ENCODE data around the gene AFMID. TPM values are rescaled to one million over a fixed set of nuclear protein-coding genes. Genes with fewer than 3 reads are reported as not detected.

The AFMID gene
- total and polyA plus RNA-seq, 9 of the 15 experiments (the other 6 are each of a cell fraction or from before 2014, with no cell fraction given): 62.1 to 188 (median 74.4) TPM

DNA sequence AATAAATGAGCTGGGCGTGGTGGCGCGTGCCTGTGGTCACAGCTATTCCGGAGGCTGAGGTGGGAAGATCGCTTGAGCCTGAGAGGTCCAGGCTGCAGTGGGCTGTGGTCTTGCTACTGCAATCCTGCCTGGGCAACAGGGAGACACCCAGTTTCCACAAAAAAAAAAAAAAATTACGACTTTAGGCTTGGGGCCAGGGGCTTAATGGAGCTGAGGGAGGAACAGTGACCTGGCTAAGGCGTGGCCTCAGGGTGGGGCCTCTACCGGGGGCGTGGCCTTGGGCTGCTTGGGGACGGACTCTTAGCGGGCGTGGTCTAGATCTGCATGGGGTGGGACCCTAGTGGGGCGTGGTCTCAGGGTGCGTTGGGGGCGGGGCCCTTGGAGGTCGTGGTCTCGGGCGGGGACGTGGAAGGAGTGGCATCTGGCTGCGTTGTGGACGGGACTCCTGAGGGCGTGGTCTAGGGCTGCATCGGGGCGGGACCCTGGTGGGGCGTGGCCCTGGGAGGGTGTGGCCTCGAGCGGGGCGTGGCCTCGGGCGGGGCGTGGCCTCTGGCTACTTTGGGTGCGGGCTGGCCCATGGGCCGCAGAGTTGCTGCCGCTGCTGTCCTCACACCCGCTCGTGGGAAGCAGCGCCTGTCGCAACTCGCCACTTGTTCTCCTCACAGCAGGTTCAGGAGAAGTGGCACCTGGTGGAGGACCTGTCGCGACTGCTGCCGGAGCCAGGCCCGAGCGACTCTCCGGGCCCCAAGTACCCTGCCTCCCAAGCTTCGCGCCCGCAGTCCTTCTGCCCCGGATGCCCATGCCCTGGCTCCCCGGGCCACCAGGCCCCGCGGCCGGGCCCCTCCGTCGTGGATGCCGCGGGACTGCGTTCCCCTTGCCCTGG is 46.8 kb upstream of the AFMID start (continued):
- TF ChIP-seq, protein P1, sequence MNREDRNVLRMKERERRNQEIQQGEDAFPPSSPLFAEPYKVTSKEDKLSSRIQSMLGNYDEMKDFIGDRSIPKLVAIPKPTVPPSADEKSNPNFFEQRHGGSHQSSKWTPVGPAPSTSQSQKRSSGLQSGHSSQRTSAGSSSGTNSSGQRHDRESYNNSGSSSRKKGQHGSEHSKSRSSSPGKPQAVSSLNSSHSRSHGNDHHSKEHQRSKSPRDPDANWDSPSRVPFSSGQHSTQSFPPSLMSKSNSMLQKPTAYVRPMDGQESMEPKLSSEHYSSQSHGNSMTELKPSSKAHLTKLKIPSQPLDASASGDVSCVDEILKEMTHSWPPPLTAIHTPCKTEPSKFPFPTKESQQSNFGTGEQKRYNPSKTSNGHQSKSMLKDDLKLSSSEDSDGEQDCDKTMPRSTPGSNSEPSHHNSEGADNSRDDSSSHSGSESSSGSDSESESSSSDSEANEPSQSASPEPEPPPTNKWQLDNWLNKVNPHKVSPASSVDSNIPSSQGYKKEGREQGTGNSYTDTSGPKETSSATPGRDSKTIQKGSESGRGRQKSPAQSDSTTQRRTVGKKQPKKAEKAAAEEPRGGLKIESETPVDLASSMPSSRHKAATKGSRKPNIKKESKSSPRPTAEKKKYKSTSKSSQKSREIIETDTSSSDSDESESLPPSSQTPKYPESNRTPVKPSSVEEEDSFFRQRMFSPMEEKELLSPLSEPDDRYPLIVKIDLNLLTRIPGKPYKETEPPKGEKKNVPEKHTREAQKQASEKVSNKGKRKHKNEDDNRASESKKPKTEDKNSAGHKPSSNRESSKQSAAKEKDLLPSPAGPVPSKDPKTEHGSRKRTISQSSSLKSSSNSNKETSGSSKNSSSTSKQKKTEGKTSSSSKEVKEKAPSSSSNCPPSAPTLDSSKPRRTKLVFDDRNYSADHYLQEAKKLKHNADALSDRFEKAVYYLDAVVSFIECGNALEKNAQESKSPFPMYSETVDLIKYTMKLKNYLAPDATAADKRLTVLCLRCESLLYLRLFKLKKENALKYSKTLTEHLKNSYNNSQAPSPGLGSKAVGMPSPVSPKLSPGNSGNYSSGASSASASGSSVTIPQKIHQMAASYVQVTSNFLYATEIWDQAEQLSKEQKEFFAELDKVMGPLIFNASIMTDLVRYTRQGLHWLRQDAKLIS (CRISPR knock-in tag; IDR thresholded peaks at IDR 0.05): 0 out of 2 replicates have a peak, but pooled peaks have one; percentile 55
- TF ChIP-seq POLR2B (IDR thresholded peaks at IDR 0.05; ENCODE audit: low read depth, partially characterized antibody): peak; percentile 45
- TF ChIP-seq MAFK (IDR thresholded peaks at IDR 0.05; ENCODE audit: low read length): no peak
- TF ChIP-seq ZEB2 (IDR thresholded peaks at IDR 0.05): peak; percentile 6; the same call in 1 of the 2 replicates
- no peak; the same call in 1 of the 2 replicates for TF ChIP-seq CREB1 (IDR thresholded peaks at IDR 0.05)
- TF ChIP-seq CREB1 (CRISPR knock-in tag; IDR thresholded peaks at IDR 0.05): peak; percentile 70
- TF ChIP-seq ZNF76 (CRISPR knock-in tag; IDR thresholded peaks at IDR 0.05; ENCODE audit: borderline replicate concordance): 0 out of 2 replicates have a peak, but pooled peaks have one; percentile 34
- peak; percentile 77; the same call in 1 of the 2 replicates for TF ChIP-seq HNRNPL (IDR thresholded peaks at IDR 0.05; ENCODE audit: low read depth, low read length)
- TF ChIP-seq, protein P2, sequence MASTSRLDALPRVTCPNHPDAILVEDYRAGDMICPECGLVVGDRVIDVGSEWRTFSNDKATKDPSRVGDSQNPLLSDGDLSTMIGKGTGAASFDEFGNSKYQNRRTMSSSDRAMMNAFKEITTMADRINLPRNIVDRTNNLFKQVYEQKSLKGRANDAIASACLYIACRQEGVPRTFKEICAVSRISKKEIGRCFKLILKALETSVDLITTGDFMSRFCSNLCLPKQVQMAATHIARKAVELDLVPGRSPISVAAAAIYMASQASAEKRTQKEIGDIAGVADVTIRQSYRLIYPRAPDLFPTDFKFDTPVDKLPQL (IDR thresholded peaks at IDR 0.05; ENCODE audit: extremely low read depth, insufficient read length): no peak
- TF ChIP-seq, protein P3, sequence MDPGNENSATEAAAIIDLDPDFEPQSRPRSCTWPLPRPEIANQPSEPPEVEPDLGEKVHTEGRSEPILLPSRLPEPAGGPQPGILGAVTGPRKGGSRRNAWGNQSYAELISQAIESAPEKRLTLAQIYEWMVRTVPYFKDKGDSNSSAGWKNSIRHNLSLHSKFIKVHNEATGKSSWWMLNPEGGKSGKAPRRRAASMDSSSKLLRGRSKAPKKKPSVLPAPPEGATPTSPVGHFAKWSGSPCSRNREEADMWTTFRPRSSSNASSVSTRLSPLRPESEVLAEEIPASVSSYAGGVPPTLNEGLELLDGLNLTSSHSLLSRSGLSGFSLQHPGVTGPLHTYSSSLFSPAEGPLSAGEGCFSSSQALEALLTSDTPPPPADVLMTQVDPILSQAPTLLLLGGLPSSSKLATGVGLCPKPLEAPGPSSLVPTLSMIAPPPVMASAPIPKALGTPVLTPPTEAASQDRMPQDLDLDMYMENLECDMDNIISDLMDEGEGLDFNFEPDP (CRISPR knock-in tag; IDR thresholded peaks at IDR 0.05): no peak
- no peak for TF ChIP-seq YBX1 (IDR thresholded peaks at IDR 0.05)
- peak; percentile 64 for TF ChIP-seq CXXC5 (CRISPR knock-in tag; IDR thresholded peaks at IDR 0.05)
- TF ChIP-seq ZBED1 (IDR thresholded peaks at IDR 0.05): peak; percentile 90; the same call in 1 of the 2 replicates
- TF ChIP-seq, protein P4, sequence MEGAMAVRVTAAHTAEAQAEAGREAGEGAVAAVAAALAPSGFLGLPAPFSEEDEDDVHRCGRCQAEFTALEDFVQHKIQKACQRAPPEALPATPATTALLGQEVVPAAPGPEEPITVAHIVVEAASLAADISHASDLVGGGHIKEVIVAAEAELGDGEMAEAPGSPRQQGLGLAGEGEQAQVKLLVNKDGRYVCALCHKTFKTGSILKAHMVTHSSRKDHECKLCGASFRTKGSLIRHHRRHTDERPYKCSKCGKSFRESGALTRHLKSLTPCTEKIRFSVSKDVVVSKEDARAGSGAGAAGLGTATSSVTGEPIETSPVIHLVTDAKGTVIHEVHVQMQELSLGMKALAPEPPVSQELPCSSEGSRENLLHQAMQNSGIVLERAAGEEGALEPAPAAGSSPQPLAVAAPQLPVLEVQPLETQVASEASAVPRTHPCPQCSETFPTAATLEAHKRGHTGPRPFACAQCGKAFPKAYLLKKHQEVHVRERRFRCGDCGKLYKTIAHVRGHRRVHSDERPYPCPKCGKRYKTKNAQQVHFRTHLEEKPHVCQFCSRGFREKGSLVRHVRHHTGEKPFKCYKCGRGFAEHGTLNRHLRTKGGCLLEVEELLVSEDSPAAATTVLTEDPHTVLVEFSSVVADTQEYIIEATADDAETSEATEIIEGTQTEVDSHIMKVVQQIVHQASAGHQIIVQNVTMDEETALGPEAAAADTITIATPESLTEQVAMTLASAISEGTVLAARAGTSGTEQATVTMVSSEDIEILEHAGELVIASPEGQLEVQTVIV (CRISPR knock-in tag; IDR thresholded peaks at IDR 0.05; ENCODE audit: borderline replicate concordance): no peak
- peak; percentile 50; the same call in 1 of the 2 replicates for TF ChIP-seq ETV5 (CRISPR knock-in tag; IDR thresholded peaks at IDR 0.05; ENCODE audit: low read depth)
- TF ChIP-seq CTBP1 (IDR thresholded peaks at IDR 0.05; ENCODE audit: borderline replicate concordance): peak; percentile 44; the same call in 1 of the 2 replicates
- TF ChIP-seq, protein P5, sequence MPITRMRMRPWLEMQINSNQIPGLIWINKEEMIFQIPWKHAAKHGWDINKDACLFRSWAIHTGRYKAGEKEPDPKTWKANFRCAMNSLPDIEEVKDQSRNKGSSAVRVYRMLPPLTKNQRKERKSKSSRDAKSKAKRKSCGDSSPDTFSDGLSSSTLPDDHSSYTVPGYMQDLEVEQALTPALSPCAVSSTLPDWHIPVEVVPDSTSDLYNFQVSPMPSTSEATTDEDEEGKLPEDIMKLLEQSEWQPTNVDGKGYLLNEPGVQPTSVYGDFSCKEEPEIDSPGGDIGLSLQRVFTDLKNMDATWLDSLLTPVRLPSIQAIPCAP (CRISPR knock-in tag; IDR thresholded peaks at IDR 0.05; ENCODE audit: borderline replicate concordance): no peak
